ENCODE measurements around the gene GTSE1. TPM values are rescaled to one million over a fixed set of nuclear protein-coding genes. Genes with fewer than 3 reads are reported as not detected.

Gene GTSE1
- total RNA-seq, 1 donor from 2014 or later = 29.7 TPM

DNA sequence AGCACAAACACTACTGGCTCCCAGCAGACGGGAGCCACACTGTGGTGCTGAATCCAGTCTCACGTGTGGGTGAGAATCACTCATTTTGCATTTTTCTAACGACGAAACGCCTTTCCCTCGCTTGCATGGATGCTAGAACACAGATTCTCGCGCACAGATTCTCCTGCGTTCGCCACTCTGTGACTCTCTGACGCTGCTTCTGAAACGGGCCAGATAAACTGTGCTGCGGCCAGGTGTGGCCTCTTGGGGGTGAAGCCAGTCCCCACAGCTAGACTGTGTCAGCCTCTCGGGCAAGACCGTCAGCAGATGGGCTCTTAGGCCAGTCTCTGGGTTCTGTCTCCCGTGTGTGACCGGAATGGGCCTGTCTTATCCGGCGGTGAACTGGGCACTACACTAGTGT lies 83.4 kb downstream of the GTSE1 start:
- Histone ChIP-seq H3K9me3 (ENCODE audit: low read depth) (peaks cover 5% of the 10 kb centered on the region), H3K36me3 (peaks cover 6% of the 10 kb centered on the region), H3K4me1 (peaks cover 28% of the 10 kb centered on the region), H3K27me3 (peaks cover 22% of the 10 kb centered on the region), H3K27ac (no peak overlapping the region), H3K4me3 (no peak overlapping the region), H3F3A (ENCODE audit: low read depth) (peaks cover 29% of the 10 kb centered on the region), H2AFZ (replicated peaks) (no peak overlapping the region), H3K4me2 (no peak overlapping the region), H4K20me1 (ENCODE audit: low read depth) (peaks cover 35% of the 10 kb centered on the region), H3K79me2 (ENCODE audit: low read depth) (no peaks in the 10 kb centered on the region), H3K9ac (no peak overlapping the region)
- H3K9me3 Mint-ChIP-seq = peaks cover 19% of the 10 kb centered on the region
- H3K36me3 Mint-ChIP-seq = peaks cover 39% of the 10 kb centered on the region
- no peak for TF ChIP-seq EZH2 (IDR thresholded peaks at IDR 0.05)
- TF ChIP-seq, protein P1, sequence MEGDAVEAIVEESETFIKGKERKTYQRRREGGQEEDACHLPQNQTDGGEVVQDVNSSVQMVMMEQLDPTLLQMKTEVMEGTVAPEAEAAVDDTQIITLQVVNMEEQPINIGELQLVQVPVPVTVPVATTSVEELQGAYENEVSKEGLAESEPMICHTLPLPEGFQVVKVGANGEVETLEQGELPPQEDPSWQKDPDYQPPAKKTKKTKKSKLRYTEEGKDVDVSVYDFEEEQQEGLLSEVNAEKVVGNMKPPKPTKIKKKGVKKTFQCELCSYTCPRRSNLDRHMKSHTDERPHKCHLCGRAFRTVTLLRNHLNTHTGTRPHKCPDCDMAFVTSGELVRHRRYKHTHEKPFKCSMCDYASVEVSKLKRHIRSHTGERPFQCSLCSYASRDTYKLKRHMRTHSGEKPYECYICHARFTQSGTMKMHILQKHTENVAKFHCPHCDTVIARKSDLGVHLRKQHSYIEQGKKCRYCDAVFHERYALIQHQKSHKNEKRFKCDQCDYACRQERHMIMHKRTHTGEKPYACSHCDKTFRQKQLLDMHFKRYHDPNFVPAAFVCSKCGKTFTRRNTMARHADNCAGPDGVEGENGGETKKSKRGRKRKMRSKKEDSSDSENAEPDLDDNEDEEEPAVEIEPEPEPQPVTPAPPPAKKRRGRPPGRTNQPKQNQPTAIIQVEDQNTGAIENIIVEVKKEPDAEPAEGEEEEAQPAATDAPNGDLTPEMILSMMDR (IDR thresholded peaks at IDR 0.05) = no peak
- TF ChIP-seq EZH2phosphoT487 (IDR thresholded peaks at IDR 0.05) = no peak
- peak overlapping the region; percentile 14 for H3K27ac Mint-ChIP-seq
- peaks cover 10% of the 10 kb centered on the region for H3K27me3 Mint-ChIP-seq (ENCODE audit: insufficient read depth, low read depth)
- H3K4me3 Mint-ChIP-seq = peak overlapping the region; percentile 38
- no peak for DNase-seq (ENCODE audit: low spot score)
- H3K4me1 Mint-ChIP-seq = peaks cover 44% of the 10 kb centered on the region

Other genes with a start within 250 kb of the GTSE1 start
- gene PPARA, start 146.3 kb upstream of the GTSE1 start, total RNA-seq (ENCODE audit: low replicate concordance) = 5.2 and 5.4 TPM in 2 replicates
- 6.7 and 22.8 TPM in 2 replicates for gene CDPF1, start 46.6 kb upstream of the GTSE1 start, total RNA-seq (ENCODE audit: low replicate concordance)
- not detected in 2 replicates for gene PKDREJ, start 33.5 kb upstream of the GTSE1 start, total RNA-seq (ENCODE audit: low replicate concordance)
- 41.0 and 50.5 TPM in 2 replicates for gene TTC38, start 28.9 kb upstream of the GTSE1 start, total RNA-seq (ENCODE audit: low replicate concordance)
- 66.9 and 70.1 TPM in 2 replicates for gene TRMU, start 38.8 kb downstream of the GTSE1 start, total RNA-seq (ENCODE audit: low replicate concordance)
- 12.3 and 18.0 TPM in 2 replicates for gene CELSR1, start 240.8 kb downstream of the GTSE1 start, total RNA-seq (ENCODE audit: low replicate concordance)